H7 (cell line): Measurements from ENCODE around the gene ALOX15. TPM values are rescaled to one million over a fixed set of nuclear protein-coding genes. Genes with fewer than 3 reads are reported as not detected.
"Not testable (repeated sequence)": the region's sequence is repeated elsewhere in the genome, so short reads cannot be mapped to it uniquely, and the experiment has no call there.

ENCODE experiments used
- DNase-seq: peaks from one replicate; pipeline ENCODE4 v3.0.0; 2012
- H3K27me3 ChIP-seq: 2 replicates; pipeline ENCODE4 v1.6.0; 2011; ENCODE audit warnings: mild to moderate bottlenecking, low read length; ENCODE audit not compliant: control insufficient read depth, insufficient read depth
- H3K36me3 ChIP-seq: replicated peaks from 2 replicates; pipeline ENCODE4 v1.5.1; 2011; ENCODE audit warnings: low read length; ENCODE audit not compliant: control insufficient read depth, insufficient read depth
- H3K4me3 ChIP-seq: 2 replicates; pipeline ENCODE4 v1.5.1; 2011; ENCODE audit warnings: low read depth, mild to moderate bottlenecking, control low read depth, low read length, moderate library complexity; ENCODE audit not compliant: insufficient read depth
- total RNA-seq: library from RNA; depleted of rRNA; stranded (reverse); fragments of >200 nt; shearing (Covaris generic); gene quantifications from 2 replicates; pipeline ENCODE4 v1.2.3, GENCODE V29; 2014; rRNA removed

ALOX15 gene, protein sequence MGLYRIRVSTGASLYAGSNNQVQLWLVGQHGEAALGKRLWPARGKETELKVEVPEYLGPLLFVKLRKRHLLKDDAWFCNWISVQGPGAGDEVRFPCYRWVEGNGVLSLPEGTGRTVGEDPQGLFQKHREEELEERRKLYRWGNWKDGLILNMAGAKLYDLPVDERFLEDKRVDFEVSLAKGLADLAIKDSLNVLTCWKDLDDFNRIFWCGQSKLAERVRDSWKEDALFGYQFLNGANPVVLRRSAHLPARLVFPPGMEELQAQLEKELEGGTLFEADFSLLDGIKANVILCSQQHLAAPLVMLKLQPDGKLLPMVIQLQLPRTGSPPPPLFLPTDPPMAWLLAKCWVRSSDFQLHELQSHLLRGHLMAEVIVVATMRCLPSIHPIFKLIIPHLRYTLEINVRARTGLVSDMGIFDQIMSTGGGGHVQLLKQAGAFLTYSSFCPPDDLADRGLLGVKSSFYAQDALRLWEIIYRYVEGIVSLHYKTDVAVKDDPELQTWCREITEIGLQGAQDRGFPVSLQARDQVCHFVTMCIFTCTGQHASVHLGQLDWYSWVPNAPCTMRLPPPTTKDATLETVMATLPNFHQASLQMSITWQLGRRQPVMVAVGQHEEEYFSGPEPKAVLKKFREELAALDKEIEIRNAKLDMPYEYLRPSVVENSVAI
- total RNA-seq, result 0.10 and 0.11 TPM in 2 replicates

DNA sequence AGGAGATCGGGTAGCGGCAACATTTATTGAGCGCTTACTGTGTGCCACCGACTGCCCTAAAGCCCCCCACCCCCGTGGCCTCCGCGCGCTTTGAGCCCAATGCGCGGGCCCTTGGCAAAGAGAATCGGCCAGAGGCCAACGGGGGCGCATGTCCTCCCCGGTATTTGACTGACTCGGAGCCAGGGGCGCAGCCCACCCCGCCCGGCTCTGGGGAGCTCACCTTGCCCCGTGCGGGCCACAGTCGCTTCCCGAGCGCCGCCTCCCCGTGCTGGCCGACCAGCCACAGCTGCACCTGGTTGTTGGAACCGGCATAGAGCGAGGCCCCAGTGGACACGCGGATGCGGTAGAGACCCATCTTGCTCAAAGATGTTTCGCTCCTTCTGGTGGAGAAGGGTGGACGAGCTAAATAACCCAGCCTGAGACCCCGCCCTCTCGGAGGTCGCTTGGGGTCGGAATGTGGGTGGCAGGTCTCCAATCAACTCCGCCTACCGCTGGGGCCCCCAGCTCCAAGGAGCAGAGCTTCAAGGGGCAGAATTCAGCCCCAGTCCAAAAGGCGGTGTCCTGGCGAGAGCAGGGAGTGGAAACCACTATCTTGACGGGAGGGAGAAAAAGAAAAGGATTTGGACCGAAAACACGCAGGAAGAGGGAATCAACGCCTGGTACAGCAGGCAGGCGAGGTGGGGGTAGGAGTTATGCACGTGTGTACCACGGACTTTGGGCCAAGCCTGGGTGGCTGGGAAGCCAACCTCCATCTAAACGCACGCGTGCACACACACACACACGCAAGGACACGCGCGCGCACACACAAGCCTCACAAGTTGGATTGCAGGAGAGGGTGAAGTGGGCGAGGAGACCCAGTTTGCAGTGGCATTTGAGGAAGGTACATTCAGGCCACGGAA is at the start of gene ALOX15:
Gene ALOX15, minus strand, starts transcription at position 382 of the 899 bp plus-strand sequence. Its CDS starts 27 bp downstream, at position 355.
- Histone ChIP-seq H3K27me3 (peaks cover 48% of the 10 kb centered on the region), H3K36me3 (no peaks in the 10 kb centered on the region), H3K4me3 (peak within 1 kb of the TSS; percentile 34)
- peak; percentile 79 for DNase-seq

DNA sequence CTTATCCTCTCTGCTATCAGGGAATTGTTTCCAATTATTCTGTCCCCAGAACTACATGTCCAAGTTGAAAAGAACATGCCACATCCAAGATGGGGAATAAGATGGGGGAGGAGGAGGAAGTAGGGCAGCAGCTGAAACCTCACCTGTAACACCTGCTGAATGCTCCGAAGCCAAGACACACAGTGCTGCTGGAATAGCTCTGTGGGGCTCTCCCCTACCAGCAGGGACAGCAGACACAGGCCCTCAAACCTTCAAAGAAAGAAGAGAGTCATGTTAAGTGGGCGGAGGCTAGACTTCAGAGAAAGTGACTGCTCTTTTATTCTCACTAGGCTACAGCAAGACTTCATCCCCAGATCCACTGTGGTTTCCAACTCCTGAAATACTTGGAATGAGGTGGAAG is 49.3 kb upstream of the ALOX15 start:
- no peak for DNase-seq
- no peak overlapping the region for H3K4me3 ChIP-seq
- no peaks in the 10 kb centered on the region for H3K27me3 ChIP-seq
- peaks cover 9% of the 10 kb centered on the region for H3K36me3 ChIP-seq

DNA sequence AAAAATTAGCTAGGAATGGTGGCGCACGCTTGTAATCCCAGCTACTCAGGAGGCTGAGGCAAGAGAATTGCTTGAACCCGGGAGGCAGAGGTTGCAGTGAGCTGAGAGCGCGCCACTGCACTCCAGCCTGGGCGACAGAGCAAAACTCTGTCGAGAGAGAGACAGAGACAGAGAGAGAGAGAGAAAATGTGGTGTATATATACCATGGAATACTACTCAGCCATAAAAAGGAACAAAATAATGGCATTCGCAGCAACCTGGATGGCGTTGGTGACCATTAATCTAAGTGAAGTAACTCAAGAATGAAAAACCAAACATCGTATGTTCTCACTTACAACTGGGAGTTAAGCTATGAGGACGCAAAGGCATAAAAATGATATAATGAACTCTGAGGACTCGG is 48.4 kb upstream of the ALOX15 start:
- DNase-seq, H3K27me3 ChIP-seq, H3K36me3 ChIP-seq, H3K4me3 ChIP-seq: not testable (repeated sequence)

DNA sequence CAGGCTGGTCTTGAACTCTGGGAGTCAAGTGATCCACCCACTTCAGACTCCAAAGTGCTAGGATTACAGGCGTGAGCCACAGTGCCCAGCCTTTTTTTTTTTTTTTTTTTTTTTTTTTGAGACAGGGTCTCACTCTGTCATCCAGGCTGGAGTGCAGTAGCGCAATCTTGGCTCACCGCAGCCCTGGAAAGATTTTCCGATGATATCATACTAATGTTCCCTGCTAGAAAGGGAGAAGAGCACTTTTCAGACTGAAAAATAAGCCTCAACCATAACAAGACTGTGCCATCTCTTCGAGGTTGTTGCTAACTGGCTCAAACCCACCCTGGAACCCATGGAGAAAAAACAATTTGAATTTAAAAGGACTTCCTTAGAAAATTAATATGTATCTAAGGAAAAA is 42.3 kb upstream of the ALOX15 start:
- not testable (repeated sequence) for DNase-seq, H3K4me3 ChIP-seq, H3K27me3 ChIP-seq
- H3K36me3 ChIP-seq, result peaks cover 18% of the 10 kb centered on the region

DNA sequence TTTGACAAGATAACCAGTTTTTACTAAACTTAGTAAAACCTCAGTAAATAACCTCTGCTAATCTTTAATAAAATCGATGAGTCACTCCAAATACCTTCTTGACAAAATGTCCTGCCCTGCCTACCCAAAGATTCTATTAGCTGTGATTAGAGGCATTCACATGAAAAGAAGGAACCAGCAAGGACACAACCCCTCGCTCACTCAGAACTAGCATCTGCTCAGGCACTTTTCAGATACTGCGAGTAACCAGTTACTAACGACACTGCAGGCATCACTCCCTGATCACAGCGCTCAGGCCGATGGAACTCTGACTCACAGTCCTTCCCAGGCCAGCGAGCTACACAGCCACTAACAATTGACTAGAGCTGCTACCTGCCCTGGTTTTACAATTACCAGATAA is 38.2 kb upstream of the ALOX15 start:
- peaks cover 50% of the 10 kb centered on the region for H3K36me3 ChIP-seq
- H3K27me3 ChIP-seq, result no peaks in the 10 kb centered on the region
- H3K4me3 ChIP-seq, result no peak overlapping the region
- no peak for DNase-seq

DNA sequence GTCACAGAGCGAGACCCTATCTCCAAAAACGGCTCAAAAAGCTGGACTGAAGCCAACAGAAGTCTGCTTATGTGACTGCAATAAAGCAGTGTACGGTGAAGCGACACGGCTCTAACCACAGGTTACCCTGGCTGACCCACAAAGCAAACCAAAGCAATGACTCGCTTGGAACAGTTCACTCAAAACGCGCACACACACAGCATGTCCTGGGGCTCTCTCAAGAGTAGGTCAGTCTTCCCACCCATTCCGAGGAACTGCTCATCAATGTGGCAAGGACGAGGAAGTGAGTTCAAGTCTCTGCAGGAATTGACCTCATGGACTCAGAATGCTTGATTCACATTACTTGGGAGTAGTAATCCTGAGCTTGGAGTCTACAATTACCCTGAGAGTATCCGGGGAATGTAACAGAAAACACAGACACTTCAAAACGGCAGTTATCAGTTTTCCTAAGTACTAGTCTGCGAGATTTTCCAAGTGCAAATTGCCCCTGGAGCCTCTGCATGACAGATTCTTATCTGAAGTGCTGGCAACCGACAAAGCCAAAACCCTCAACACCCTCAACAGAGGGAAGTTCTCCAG is 37.1 kb upstream of the ALOX15 start:
- no peak for DNase-seq
- no peaks in the 10 kb centered on the region for H3K27me3 ChIP-seq
- H3K4me3 ChIP-seq, result no peak overlapping the region
- peaks cover 57% of the 10 kb centered on the region for H3K36me3 ChIP-seq

DNA sequence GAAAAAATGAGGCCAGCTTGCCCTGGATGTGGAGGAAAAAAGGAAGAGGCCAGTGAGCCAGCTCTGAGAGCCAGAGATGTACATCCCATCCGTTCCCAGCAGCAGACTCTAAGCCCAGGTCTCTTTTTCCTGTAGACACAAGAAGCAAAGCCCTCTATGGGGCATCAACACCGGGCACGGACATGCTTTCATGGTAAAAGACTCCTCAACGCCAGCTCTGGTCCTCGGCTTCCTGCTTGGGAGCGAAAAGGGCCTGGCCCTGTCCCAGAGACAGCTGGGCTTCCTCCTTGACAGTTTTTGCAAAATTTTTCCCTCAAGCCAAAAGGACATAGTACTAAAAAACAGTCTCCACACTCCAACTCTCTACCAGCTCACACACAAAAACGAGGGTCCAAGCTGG is 35.3 kb upstream of the ALOX15 start:
- no peak for DNase-seq
- Histone ChIP-seq H3K36me3 (peaks cover 56% of the 10 kb centered on the region), H3K27me3 (no peaks in the 10 kb centered on the region), H3K4me3 (no peak overlapping the region)

DNA sequence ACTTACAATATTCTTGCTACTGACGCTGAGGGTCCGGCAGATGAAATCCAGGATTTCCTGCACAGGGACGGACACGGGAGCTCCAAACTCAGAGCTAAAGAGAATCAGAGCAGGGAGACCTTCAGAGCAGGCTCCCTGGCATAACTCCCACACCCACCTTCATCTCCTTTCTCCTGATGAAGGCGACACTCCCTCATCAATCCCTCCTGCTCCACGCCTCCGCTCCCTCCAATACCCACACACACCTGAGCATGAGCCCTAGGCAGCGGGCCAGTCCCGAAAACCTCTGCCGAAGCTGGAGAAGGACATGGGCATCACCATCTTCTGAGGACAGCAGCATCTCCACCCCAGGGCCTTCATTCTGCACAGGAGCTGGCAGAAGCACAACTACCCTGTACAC is 34.3 kb upstream of the ALOX15 start:
- Histone ChIP-seq H3K4me3 (no peak overlapping the region), H3K36me3 (peaks cover 61% of the 10 kb centered on the region), H3K27me3 (no peaks in the 10 kb centered on the region)
- no peak for DNase-seq

DNA sequence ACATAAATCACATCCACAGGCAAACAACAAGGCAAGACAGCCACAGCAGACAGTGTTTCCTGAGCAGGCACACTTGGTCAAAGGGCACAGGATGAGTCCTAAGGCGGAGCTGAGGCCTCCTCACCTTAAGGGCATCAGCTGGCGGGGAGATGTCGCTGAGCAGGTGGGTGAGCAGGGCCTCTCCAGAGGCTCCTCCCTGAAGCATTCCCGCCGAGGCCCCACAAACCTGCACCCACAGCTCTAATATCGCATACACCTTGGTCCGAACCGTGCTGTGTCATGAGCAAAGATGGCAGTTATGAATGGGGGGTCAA is 33.2 kb upstream of the ALOX15 start:
- H3K27me3 ChIP-seq, result no peaks in the 10 kb centered on the region
- DNase-seq, result no peak
- H3K36me3 ChIP-seq, result peaks cover 59% of the 10 kb centered on the region
- H3K4me3 ChIP-seq, result no peak overlapping the region

DNA sequence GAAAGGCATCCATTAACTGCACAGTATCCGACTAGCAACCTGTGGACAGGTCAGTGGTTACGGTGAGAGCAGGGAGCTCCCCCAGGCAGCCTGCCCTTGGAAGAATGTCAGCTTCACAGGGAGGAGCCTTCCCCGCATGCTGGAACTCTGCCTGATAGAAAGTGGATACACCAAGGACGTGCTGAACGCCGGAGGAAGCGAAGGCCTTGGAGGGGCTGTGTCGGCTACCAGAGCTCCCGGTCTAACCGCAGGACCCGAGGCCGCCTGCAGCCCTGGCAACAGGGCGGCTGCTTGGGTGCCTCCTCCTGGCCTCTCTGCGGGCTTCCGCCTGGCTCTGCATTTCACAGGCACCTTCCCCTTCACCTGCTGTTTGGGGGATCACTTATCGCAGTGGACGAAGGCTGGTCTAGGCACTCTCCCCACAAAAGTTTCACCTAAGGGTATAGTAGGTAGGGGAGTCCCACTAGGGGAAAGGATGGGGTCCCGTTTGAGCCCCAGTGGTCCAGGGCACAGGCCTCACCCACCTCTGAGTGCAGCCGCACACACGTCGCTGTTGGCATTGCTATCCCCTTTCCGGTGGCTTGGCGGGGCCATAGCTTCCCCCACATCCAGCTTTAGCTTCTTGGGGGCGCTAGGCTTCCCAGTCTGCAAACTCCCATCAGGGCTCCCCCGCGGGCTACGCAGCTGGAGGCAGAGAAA is 32.7 kb upstream of the ALOX15 start:
- peaks cover 59% of the 10 kb centered on the region for H3K36me3 ChIP-seq
- DNase-seq, result no peak
- H3K4me3 ChIP-seq, result no peak overlapping the region
- H3K27me3 ChIP-seq, result no peaks in the 10 kb centered on the region

DNA sequence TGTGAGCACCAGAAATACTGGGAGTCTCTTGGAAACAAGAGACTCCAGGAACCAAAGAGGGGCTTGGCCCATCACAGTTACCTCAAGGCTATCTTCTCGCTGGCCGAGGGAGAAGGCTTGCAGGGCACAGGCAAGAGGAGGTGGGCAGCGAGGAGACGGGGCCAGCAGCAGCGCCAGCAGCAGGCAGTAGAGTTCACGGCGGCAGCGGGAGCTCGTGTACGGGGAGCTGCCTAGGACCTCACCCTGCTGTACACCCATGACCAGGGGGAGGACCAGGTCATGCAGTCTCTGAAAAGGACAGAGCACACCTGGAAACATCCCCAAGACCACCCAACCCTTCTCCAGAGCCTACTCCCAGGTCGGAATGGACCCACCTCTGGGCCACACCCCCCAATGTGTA is 31.7 kb upstream of the ALOX15 start:
- H3K4me3 ChIP-seq, result no peak overlapping the region
- no peak for DNase-seq
- H3K36me3 ChIP-seq, result peaks cover 53% of the 10 kb centered on the region
- H3K27me3 ChIP-seq, result no peaks in the 10 kb centered on the region

DNA sequence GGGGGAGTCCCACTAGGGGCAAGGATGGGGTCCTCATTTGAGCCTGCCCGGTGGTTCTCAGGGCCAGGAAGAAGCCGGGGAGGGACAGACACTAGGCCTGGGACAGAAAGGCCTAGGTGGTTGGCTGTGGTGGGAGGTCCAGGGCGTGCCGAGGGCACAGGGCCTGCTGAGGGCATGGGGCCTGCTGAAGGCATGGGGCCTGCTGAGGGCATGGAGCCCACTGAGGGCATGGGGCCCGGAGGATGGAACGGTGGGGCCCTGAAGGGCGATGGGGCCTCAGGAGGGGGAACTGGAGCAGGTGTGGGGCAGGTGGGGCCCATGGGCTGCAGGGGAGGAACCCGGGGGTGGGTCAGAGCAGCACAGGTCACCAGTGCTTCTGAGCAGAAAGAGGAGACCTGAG is 31.3 kb upstream of the ALOX15 start:
- DNase-seq, result peak; percentile 46
- H3K36me3 ChIP-seq, result peaks cover 52% of the 10 kb centered on the region
- H3K4me3 ChIP-seq, result no peak overlapping the region

DNA sequence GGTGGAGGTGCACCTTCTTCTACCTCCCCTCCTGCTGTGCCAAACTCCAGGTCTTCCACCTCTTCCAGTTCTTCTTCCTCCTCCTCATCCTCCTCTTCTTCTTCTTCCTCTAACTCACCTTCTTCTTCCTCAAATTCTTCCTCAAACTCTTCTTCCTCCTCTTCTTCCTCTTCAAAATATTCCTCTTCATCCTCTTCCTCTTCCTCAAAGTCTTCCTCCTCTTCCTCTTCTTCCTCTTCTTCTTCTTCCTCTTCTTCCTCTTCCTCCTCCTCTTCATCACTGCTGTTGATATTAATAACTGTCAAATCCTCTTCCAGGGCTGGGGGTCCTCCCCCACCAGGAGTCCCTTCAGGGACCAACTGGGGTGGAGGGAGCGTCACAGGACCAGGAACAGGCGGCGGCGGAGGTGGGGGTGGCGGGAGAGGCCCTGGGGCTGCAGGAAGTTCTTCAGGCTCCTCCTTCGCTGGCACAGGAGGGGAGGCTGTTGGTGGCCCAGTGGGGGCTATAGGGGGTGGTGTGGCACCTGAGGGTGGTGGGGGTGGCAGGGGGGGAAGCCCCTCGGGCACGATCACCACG is 30.7 kb upstream of the ALOX15 start:
- peak; percentile 37 for DNase-seq
- H3K27me3 ChIP-seq, result no peaks in the 10 kb centered on the region
- H3K36me3 ChIP-seq, result peaks cover 48% of the 10 kb centered on the region

More for the DNA sequence above, 31.3 kb upstream of the ALOX15 start:
- H3K27me3 ChIP-seq, result no peaks in the 10 kb centered on the region

DNA sequence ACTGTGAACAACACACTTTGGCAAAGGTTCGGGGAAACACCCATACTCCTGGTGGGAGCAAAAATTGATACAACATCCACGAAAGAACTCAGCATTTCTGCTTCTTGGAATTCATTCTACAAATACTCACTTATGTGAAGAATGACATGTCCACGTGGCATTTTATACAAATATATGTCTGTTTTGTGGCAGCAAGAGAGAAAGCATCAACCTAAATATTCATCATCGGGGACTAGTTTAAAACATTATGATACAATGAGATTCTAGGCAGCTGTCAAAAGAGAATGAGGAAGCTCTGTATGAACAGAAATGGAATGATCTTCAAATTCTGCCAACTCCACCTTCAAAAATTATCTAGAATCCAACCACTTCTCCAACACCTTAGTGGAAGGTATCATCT is 25.7 kb upstream of the ALOX15 start:
- no peak for DNase-seq
- Histone ChIP-seq H3K27me3 (no peaks in the 10 kb centered on the region), H3K4me3 (no peak overlapping the region), H3K36me3 (peaks cover 11% of the 10 kb centered on the region)

More for the DNA sequence above, 30.7 kb upstream of the ALOX15 start:
- H3K4me3 ChIP-seq, result no peak overlapping the region
